ENCODE results near the gene TRIML1. TPM values are rescaled to one million over a fixed set of nuclear protein-coding genes. Genes with fewer than 3 reads are reported as not detected.

TRIML1 gene
- total and polyA plus RNA-seq, 9 of the 15 experiments (the other 6 are each of a cell fraction or from before 2014, with no cell fraction given): 0.10 TPM; not detected in 8

DNA sequence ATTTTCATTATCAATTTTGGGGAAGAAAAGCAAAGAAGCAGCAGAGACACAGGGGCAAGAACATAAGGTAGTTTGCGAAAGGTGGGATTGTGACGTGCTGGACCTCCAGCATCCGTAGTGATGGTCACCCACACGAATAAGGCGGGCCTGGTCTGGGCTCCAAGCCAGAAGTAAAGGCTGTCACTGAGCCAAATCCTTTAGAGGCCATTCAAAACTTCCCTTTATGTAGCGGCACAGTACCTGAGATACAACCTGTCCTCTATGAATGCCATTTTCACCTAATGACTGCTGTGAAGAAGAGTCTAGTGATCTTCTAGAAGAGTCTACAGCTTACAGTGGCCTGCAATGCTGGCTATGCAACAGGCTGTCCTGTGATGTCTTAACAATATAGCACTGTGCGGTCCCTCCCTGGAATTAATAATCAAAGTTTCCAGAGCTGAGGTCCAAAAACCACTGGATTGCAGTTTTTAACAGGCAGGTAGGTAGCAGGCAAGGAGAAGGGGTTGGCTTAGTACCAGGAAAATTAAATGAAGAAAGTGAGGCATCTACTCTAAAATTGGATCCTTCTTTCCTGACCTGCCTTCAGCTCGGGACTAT, 56.2 kb downstream of the TRIML1 start:
- Histone ChIP-seq H3K4me3 (no peak overlapping the region), H4K20me1 (replicated peaks; ENCODE audit: control insufficient read depth, insufficient read depth, low read length) (no peaks in the 10 kb centered on the region), H3K9me1 (ENCODE audit: control insufficient read depth, insufficient read depth, low read length) (no peaks in the 10 kb centered on the region), H3K27ac (ENCODE audit: extremely low read depth, low read depth, low read length) (no peak overlapping the region), H3K27me3 (ENCODE audit: control insufficient read depth in 2 of 2, insufficient read depth in 2 of 2, low read length in 2 of 2) (no peaks in the 10 kb centered on the region), H3K9me3 (replicated peaks; ENCODE audit: control insufficient read depth, insufficient read depth, low read depth, low read length) (no peaks in the 10 kb centered on the region), H3K36me3 (ENCODE audit: control insufficient read depth, insufficient read depth, low read length) (no peaks in the 10 kb centered on the region), H3K9ac (ENCODE audit: insufficient read depth in 1 of 2, low read depth in 2 of 2, low read length in 2 of 2) (no peak overlapping the region), H2AFZ (ENCODE audit: low read depth, low read length) (no peak overlapping the region), H3K4me1 (replicated peaks in 1 of 2; ENCODE audit: control insufficient read depth in 2 of 2, insufficient read depth in 2 of 2, low read length in 2 of 2) (no peaks in the 10 kb centered on the region), H3K4me2 (ENCODE audit: insufficient read depth, low read length) (no peak overlapping the region), H3K79me2 (ENCODE audit: control insufficient read depth, insufficient read depth, low read length) (no peaks in the 10 kb centered on the region)
- POLR2A ChIA-PET: no interaction called here
- no peak for ATAC-seq
- intact Hi-C loops (cut with micrococcal nuclease): no loop called here
- BruUV-seq (replicated peaks): no TSS peak
- WGBS (ENCODE audit: insufficient coverage, low coverage, missing lambda C conversion rate): 3% methylated on average over 8 of the region's 8 CpGs
- DNase-seq (ENCODE audit: extremely low read depth in 1 of 4, low spot score in 3 of 4): no peak
- in situ Hi-C loops (cut with MboI): no loop called here
- CTCF ChIA-PET (ENCODE audit: low intra/inter-chr PET ratio): no interaction called here
- no peak for FAIRE-seq
- TF ChIP-seq FOS (IDR thresholded peaks at IDR 0.05; ENCODE audit: extremely low read depth, insufficient read length) (no peak), ZNF696 (CRISPR knock-in tag; conservative IDR thresholded peaks at IDR 0.05) (no peak), DPF2 (IDR thresholded peaks at IDR 0.05) (no peak), MAFK (IDR thresholded peaks at IDR 0.05; ENCODE audit: low read length) (no peak)

DNA sequence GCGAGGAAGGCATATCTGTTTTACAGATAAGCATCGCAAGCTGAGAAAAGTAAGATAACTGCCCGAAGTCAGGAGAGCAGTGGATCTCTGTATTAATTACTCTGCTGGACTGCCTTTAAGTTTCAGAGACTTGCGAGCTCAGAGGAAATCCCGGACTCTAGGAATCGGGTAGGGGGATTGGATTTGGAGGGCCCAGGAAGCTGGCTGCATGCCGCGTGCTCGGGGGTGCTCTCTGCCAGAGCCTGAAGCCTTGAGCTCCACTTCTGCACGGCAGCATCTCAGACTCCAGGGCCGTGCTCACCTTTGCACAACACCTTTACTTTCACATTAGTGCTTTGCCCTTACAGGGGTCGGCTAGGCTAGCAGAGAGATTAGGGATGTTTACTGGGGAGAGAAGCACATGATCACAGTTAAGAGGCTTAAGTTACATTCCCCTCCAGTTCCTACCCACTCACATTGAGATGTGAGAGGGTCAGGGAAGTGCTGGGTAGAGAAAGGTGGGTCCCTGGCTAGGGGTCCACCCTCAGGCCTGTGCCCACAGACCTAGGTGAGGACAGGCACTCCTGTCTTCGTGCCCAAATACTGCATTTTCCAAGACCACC, 57.0 kb downstream of the TRIML1 start:
- no peak overlapping the region for H3K4me2 ChIP-seq (ENCODE audit: insufficient read depth, low read length)
- ATAC-seq (no peak), FAIRE-seq (no peak), DNase-seq (ENCODE audit: extremely low read depth in 1 of 4, low spot score in 3 of 4) (no peak)
- BruUV-seq (replicated peaks): no TSS peak
- WGBS (ENCODE audit: insufficient coverage, low coverage, missing lambda C conversion rate): 3% methylated on average over 12 of the region's 13 CpGs
- H3K9ac ChIP-seq (ENCODE audit: insufficient read depth in 1 of 2, low read depth in 2 of 2, low read length in 2 of 2): no peak overlapping the region
- POLR2A ChIA-PET: no interaction called here
- H3K27me3 ChIP-seq (ENCODE audit: control insufficient read depth in 2 of 2, insufficient read depth in 2 of 2, low read length in 2 of 2): no peaks in the 10 kb centered on the region
- H3K4me1 ChIP-seq (replicated peaks in 1 of 2; ENCODE audit: control insufficient read depth in 2 of 2, insufficient read depth in 2 of 2, low read length in 2 of 2): no peaks in the 10 kb centered on the region
- H3K27ac ChIP-seq (ENCODE audit: extremely low read depth, low read depth, low read length): no peak overlapping the region
- no peaks in the 10 kb centered on the region for H4K20me1 ChIP-seq (replicated peaks; ENCODE audit: control insufficient read depth, insufficient read depth, low read length)
- no peaks in the 10 kb centered on the region for H3K9me3 ChIP-seq (replicated peaks; ENCODE audit: control insufficient read depth, insufficient read depth, low read depth, low read length)
- no peaks in the 10 kb centered on the region for H3K36me3 ChIP-seq (ENCODE audit: control insufficient read depth, insufficient read depth, low read length)
- CTCF ChIA-PET (ENCODE audit: low intra/inter-chr PET ratio): no interaction called here
- no peak for TF ChIP-seq GATA2 (CRISPR knock-in tag; IDR thresholded peaks at IDR 0.05)
- TF ChIP-seq CBFA2T3 (IDR thresholded peaks at IDR 0.05): no peak
- TF ChIP-seq PTTG1 (tag; IDR thresholded peaks at IDR 0.05; ENCODE audit: low read depth): no peak
- TF ChIP-seq ZNF212 (CRISPR knock-in tag; IDR thresholded peaks at IDR 0.05): no peak
- no peak for TF ChIP-seq ZNF586 (CRISPR knock-in tag; conservative IDR thresholded peaks at IDR 0.05)
- in situ Hi-C loops (cut with MboI): no loop called here
- no peaks in the 10 kb centered on the region for H3K9me1 ChIP-seq (ENCODE audit: control insufficient read depth, insufficient read depth, low read length)
- H3K79me2 ChIP-seq (ENCODE audit: control insufficient read depth, insufficient read depth, low read length): no peaks in the 10 kb centered on the region
- intact Hi-C loops (cut with micrococcal nuclease): no loop called here
- H2AFZ ChIP-seq (ENCODE audit: low read depth, low read length): no peak overlapping the region
- H3K4me3 ChIP-seq: no peak overlapping the region
